GM18909 (cell line): Measurements from ENCODE around the gene AMFR.

Experiments
- ATAC-seq: cut with Tn5 transposase; IDR thresholded peaks from one replicate; pipeline ENCODE4 v1.9.1; 2021; ENCODE audit warnings: mild to moderate bottlenecking; ENCODE audit not compliant: unreplicated experiment, poor library complexity

AMFR gene

DNA sequence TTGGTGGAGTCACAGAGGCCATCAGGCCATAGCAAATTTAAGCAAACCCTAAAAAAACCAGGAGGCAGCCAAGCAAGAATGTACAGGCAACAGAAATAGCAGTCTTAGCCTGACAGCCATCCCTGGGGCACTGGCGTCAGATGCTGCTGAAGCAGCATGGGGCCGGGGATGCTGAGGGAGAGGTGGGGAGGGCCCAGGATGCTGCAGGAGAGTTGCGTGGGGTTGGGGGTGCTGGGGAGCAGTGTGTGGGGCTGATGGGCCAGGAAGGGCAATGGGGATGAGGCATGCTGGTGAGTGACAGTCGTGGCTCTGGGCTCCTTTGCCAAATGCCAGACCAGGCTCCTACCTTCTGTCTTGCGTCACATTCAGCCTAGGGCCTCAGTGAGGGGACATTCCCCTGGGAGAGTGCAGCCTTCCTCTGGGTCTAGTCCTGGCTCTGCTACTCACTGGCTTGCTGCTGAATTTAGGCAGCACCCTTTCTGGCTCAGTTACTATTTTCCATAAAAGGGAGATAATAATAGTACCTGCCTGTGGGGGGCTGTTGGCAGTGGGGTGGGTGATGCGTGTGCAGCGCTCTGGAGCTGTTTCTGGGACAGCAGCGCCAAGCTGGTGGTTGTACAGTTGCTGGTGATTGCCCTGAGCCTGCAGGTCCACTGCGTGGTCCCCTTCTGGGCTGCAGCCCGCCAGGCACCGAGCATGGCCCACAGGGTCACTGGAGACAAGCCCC lies 88.1 kb downstream of the AMFR start:
- ATAC-seq = no peak

DNA sequence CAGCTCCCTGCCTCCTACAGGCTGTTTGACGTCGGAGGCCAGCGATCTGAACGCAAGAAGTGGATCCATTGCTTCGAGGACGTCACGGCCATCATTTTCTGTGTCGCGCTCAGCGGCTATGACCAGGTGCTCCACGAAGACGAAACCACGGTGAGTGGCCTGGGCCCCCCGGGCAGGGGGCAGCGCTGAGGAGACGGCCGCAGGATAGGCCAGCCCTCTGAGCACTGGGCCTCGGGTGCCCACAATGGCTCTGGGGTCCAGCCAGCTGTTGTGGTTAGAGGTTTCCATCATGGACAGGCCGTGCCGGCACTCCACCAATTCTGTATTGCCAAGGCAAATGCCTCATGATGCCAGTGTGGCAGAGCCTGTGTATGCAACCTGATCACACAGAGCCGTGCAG lies 88.6 kb downstream of the AMFR start:
- ATAC-seq = no peak

- no peak for ATAC-seq
Observed at GRCh38 chr16:56336071-56336688, 89.2 kb downstream of the AMFR start.

DNA sequence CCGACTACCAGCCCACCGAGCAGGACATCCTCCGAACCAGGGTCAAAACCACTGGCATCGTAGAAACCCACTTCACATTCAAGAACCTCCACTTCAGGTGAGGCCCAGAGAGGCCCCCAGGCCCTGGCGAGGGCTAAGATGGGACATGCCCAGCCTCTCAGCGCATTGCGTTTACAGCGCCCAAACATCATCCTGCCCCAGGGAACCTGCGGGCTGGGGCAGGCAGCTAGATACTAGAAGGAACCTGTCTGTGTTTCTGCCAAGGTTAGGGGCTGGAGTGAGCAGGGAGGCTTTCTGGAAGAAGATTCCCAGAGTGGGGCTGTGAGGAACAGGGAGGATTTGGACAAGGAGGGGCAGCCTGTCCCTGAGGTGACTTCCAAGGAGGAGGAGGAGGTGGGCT lies 90.6 kb downstream of the AMFR start:
- ATAC-seq = no peak

DNA sequence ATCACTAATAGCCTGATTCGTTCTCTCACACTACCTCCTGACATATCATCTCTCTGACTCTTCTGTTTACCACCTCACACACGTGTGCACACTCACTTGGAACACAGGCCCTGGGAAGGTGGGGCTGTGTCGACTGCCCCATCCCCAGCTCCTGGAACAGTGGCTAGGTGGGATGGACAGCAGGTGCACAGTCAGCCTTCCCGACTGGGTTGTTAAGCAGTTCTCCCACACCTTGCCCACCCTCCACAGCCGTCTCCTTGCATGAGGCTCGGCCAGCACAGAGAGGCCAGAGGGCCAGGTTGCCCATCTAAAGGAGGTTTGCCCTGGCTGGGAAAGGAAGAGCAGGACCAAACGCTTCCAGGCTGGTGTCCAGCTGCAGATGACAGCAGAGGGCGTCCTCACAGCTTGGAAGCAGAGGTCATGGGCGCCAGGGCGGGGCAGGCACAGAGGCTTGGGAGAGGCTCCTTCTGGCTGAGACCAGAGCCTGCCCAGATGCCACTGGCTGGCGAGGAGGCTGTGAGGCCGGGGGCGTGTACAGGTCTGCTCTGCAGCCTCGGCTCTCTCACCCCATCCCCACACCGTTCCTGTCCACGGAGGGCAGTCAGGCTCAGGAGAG lies 92.8 kb downstream of the AMFR start:
- no peak for ATAC-seq

DNA sequence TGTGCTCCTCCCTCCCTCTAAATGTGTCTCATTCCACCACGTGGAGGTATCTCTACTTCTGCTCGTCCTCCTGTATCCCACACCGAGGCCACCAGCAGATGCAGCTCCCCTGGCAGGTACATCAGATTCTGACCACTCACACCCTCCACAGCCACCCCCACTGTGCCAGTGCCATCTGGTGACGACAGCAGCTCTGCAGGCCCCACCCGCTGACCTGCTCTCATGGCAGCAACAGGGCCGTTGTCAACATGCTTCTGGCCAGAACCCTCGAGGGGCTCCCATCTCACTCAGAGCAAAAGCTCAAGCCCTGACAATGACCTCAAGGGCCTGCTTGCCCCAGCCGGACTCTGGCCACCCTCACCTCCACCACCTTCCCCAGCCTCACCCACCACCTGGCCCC lies 93.4 kb downstream of the AMFR start:
- ATAC-seq = no peak

DNA sequence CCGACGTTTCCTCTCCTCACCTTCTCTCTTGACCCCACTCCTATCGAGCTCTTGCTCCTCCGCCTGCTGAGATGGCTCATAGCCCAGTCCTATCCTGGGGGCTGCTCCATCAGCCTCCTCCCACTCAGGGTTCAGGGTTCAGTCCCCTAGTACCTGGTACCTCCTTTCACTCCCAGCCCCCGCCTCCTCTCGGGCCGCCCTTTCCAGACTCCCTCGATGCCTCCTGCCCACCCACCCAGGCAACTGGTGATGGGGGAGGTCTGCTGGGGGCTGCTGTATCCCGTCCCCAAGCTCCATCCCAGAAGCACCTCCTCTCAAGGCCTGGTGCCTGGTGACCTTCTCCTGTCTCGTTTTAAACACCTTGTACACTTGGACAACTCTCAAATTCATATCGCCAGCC lies 93.9 kb downstream of the AMFR start:
- ATAC-seq = no peak

DNA sequence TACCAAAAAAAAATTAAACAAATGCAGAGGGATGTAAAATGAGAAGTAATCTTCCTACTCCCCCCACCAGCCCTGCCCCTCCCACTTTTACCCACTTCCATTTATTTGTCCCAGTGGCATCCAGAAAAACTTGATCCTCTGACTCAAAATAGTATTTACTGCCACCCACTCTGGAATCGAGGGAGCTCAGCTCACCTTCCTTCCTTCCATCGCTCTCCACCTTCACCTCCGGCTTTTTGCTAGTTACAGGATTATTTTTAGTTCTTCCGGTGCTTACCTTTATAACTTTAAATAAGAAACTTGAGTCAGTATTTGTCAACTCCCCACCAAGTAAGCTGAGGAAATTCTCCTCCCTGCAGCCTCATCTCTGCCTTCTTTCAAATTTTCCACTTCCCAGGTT lies 94.9 kb downstream of the AMFR start:
- no peak for ATAC-seq

GRCh38 chr16:56329887-56330286 lies 95.5 kb downstream of the AMFR start:
- ATAC-seq = no peak

DNA sequence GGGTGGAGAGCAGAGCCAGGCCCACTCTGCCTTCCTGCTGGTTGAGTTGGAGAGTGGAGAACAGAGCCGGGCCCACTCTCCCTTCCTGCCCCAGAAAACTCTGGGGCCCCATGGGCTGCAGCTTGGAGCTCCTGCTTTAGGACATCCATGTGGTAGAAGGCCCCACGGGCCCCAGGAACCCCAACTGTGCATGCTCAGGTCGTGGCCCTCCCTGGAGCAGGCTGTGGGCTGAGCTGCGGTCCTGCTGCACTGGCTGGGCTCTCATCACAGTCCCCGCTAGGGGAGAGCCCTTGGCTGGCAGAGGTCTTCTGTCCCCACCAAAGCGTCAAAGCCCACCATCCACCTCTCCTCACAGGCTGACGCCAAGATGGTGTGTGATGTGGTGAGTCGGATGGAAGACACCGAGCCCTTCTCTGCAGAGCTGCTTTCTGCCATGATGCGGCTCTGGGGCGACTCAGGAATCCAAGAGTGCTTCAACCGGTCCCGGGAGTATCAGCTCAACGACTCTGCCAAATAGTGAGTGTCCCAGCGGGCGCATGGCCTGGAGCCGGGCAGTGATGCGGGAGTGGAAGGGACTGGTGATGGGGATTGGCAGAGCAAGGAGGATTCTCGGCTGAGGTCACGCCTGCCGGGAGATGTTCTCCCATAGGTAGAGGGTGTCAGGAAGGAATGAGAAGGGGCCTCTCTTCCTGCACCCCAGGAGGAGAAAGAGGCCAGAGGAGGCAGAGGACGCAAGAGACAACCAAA lies 96.9 kb downstream of the AMFR start:
- ATAC-seq = no peak

DNA sequence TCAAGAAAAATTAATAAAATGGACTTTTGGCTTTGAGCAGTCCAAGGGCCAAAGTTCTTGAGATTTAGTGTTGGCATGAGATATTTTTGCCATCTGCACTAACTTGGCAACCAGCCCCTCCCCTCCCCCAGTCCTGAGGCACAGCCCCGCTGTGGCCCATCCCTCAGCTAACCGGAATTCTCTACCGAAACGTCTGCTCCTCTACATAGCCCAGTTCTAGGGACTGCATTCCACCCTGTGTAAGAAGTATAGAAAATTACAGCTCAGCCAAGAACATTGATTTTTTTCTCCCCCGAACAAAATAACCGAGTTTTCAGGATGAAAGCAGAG lies 97.5 kb downstream of the AMFR start:
- ATAC-seq = no peak

GRCh38 chr16:56327071-56327928 lies 98.0 kb downstream of the AMFR start:
- ATAC-seq = no peak

- no peak for ATAC-seq
Observed at GRCh38 chr16:56325956-56326355, 99.4 kb downstream of the AMFR start.

GRCh38 chr16:56324406-56324805 lies 100.9 kb downstream of the AMFR start:
- no peak for ATAC-seq

GRCh38 chr16:56321571-56321970 lies 103.8 kb downstream of the AMFR start:
- ATAC-seq = no peak

DNA sequence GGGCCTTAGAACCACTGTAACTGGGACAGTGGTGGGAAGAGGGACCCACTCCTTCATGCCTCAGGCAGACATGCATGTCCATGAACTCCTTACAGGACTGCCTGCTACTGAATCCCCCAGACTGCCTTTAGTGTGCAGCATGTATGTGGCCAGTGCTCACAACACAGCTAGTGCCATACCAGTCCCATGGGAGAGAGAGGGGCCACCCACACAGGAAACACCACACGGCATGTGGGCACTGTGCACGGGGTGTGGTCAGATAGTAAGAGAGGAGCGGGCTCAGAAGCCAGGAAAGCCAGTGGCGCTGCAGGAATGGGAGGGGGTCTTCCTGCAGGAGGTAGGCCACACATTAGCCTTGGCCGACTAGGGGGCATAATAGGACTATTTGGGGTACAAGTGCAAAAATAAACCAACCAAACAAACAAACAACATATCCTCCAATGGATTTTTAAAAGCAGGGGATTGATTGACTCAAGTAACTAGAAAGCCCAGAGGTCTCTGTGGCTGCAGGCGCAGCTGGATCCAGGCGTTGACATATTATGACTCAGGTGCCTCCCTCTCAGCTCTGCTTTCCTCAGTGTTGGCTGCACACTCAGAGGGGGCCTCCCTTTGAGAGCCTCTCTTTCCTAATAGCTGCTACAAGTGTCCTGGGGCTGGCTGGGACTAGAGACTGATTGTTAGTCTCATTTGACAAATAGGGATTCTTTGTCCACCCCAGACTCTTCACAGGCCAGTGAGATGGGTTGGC lies 104.4 kb downstream of the AMFR start:
- ATAC-seq = no peak

GRCh38 chr16:56320056-56320455 lies 105.3 kb downstream of the AMFR start:
- ATAC-seq = no peak

- no peak for ATAC-seq
Observed at GRCh38 chr16:56319376-56319775, 106.0 kb downstream of the AMFR start.

- ATAC-seq = no peak
Observed at GRCh38 chr16:56318827-56319140, 106.6 kb downstream of the AMFR start.
